Glutamatergic neuron (in vitro differentiated cells): ENCODE results near the gene DUSP19. TPM values are rescaled to one million over a fixed set of nuclear protein-coding genes. Genes with fewer than 3 reads are reported as not detected.

Experiments used
- DNase-seq: peaks from one replicate; pipeline ENCODE4 v3.0.0; 2022
- H3K27ac Mint-ChIP-seq: one replicate; pipeline ENCODE4 v1.8.0; 2020; ENCODE audit warnings: mild to moderate bottlenecking, mixed read lengths, inconsistent platforms; ENCODE audit not compliant: unreplicated experiment
- H3K27me3 Mint-ChIP-seq: one replicate; pipeline ENCODE4 v1.8.0; 2020; ENCODE audit warnings: mild to moderate bottlenecking, moderate library complexity, mixed read lengths, inconsistent platforms; ENCODE audit not compliant: unreplicated experiment
- H3K36me3 Mint-ChIP-seq: one replicate; pipeline ENCODE4 v1.8.0; 2020; ENCODE audit warnings: mild to moderate bottlenecking, mixed read lengths, inconsistent platforms; ENCODE audit not compliant: unreplicated experiment
- H3K4me1 Mint-ChIP-seq: one replicate; pipeline ENCODE4 v1.8.0; 2020; ENCODE audit warnings: mild to moderate bottlenecking, low read depth, mixed read lengths, inconsistent platforms; ENCODE audit not compliant: unreplicated experiment
- H3K4me3 Mint-ChIP-seq: one replicate; pipeline ENCODE4 v1.8.0; 2020; ENCODE audit warnings: mild to moderate bottlenecking, mixed read lengths, inconsistent platforms; ENCODE audit not compliant: unreplicated experiment
- H3K9me3 Mint-ChIP-seq: one replicate; pipeline ENCODE4 v1.8.0; 2020; ENCODE audit warnings: mild to moderate bottlenecking, moderate library complexity, mixed read lengths, inconsistent platforms; ENCODE audit not compliant: unreplicated experiment
- CTCF ChIP-seq: fragments of 200-600 bp; sonication (generic); IDR thresholded peaks from one replicate; pipeline ENCODE4 v1.5.0; 2021; ENCODE audit not compliant: partially characterized antibody, unreplicated experiment
- total RNA-seq: library from RNA; stranded (reverse); fragmentation: NEBNext Ultra II Directional; extraction: Animal tissue kit (Norgen Biotek cat#: 25700); gene quantifications from one replicate; pipeline ENCODE4 v1.2.1, GENCODE V29; 2021; ENCODE audit not compliant: unreplicated experiment

DUSP19 gene
- total RNA-seq, 1 donor from 2014 or later = 1.6 TPM

GRCh38 chr2:183125659-183126341 is 47.3 kb downstream of the DUSP19 start:
- H3K9me3 Mint-ChIP-seq = peaks cover 10% of the 10 kb centered on the region
- DNase-seq = no peak
- H3K27me3 Mint-ChIP-seq = no peaks in the 10 kb centered on the region
- peaks cover 4% of the 10 kb centered on the region for H3K4me1 Mint-ChIP-seq
- TF ChIP-seq CTCF = no peak
- H3K27ac Mint-ChIP-seq = no peak overlapping the region
- peak overlapping the region; percentile 96 for H3K4me3 Mint-ChIP-seq
- no peaks in the 10 kb centered on the region for H3K36me3 Mint-ChIP-seq

GRCh38 chr2:183126635-183127034 is 48.1 kb downstream of the DUSP19 start:
- Mint-ChIP-seq H3K27me3 (no peaks in the 10 kb centered on the region), H3K4me3 (no peak overlapping the region), H3K27ac (no peak overlapping the region), H3K36me3 (no peaks in the 10 kb centered on the region), H3K4me1 (peaks cover 4% of the 10 kb centered on the region), H3K9me3 (peaks cover 10% of the 10 kb centered on the region)
- no peak for TF ChIP-seq CTCF
- no peak for DNase-seq

GRCh38 chr2:183134016-183134415 is 55.5 kb downstream of the DUSP19 start:
- Mint-ChIP-seq H3K36me3 (no peaks in the 10 kb centered on the region), H3K4me3 (no peak overlapping the region), H3K27ac (no peak overlapping the region), H3K27me3 (no peaks in the 10 kb centered on the region), H3K4me1 (no peaks in the 10 kb centered on the region), H3K9me3 (no peaks in the 10 kb centered on the region)
- DNase-seq = no peak
- no peak for TF ChIP-seq CTCF

GRCh38 chr2:183148955-183149354 is 70.4 kb downstream of the DUSP19 start:
- Mint-ChIP-seq H3K4me3 (no peak overlapping the region), H3K36me3 (peaks cover 11% of the 10 kb centered on the region), H3K4me1 (peaks cover 2% of the 10 kb centered on the region), H3K27ac (no peak overlapping the region), H3K27me3 (no peaks in the 10 kb centered on the region), H3K9me3 (no peaks in the 10 kb centered on the region)
- TF ChIP-seq CTCF = no peak
- DNase-seq = no peak

- Mint-ChIP-seq H3K27me3 (no peaks in the 10 kb centered on the region), H3K4me3 (no peak overlapping the region), H3K9me3 (peaks cover 2% of the 10 kb centered on the region), H3K27ac (no peak overlapping the region), H3K36me3 (peaks cover 16% of the 10 kb centered on the region), H3K4me1 (peaks cover 2% of the 10 kb centered on the region)
- DNase-seq = no peak
- TF ChIP-seq CTCF = no peak
Measured at GRCh38 chr2:183149489-183149888, 70.9 kb downstream of the DUSP19 start.
